WTC11 (cell line): ENCODE results near the gene CLDN5. TPM values are rescaled to one million over a fixed set of nuclear protein-coding genes. Genes with fewer than 3 reads are reported as not detected.

Experiments
- ATAC-seq: fragments of 200-7000 bp; cut with Tn5 transposase; 2 replicates; pipeline ENCODE4 v1.10.0; 2021; ENCODE audit warnings: mild to moderate bottlenecking, moderate library complexity
- CTCF ChIA-PET: fragments of 300-600 bp; sonication (Branson Sonifier 250); formaldehyde crosslinking; loops from one replicate; lab custom pipeline; 2021; ENCODE audit warnings: antibody characterized with exemption; lab: Charles Lee
- POLR2A ChIA-PET: fragments of 350-600 bp; sonication (Branson Sonifier 250); formaldehyde crosslinking; loops from one replicate; lab custom pipeline; 2021; ENCODE audit warnings: antibody characterized with exemption; lab: Charles Lee
- DNase-seq: peaks from one replicate; pipeline ENCODE4 v3.0.0; 2021; ENCODE audit warnings: low spot score
- H3K27ac Mint-ChIP-seq: 2 replicates; pipeline ENCODE4 v1.8.0; 2021; ENCODE audit warnings: mixed read lengths
- H3K27me3 Mint-ChIP-seq: 2 replicates; pipeline ENCODE4 v1.8.0; 2021; ENCODE audit warnings: low read depth, mild to moderate bottlenecking, moderate library complexity, mixed read lengths
- H3K36me3 Mint-ChIP-seq: 2 replicates; pipeline ENCODE4 v1.8.0; 2021; ENCODE audit warnings: mixed read lengths
- H3K4me1 Mint-ChIP-seq: 2 replicates; pipeline ENCODE4 v1.8.0; 2022; ENCODE audit warnings: mixed read lengths
- H3K4me3 Mint-ChIP-seq: 2 replicates; pipeline ENCODE4 v1.8.0; 2021; ENCODE audit warnings: mild to moderate bottlenecking, moderate library complexity, mixed read lengths
- H3K9me3 Mint-ChIP-seq: 2 replicates; pipeline ENCODE4 v1.8.0; 2021; ENCODE audit warnings: mixed read lengths
- FOXJ3 ChIP-seq: sonication (generic); formaldehyde crosslinking; IDR thresholded peaks from 2 replicates; pipeline ENCODE4 v1.9.0; 2021; ENCODE audit warnings: missing genetic modification reagents, mild to moderate bottlenecking, borderline replicate concordance
- KAT7 ChIP-seq: sonication (generic); formaldehyde crosslinking; IDR thresholded peaks from 2 replicates; pipeline ENCODE4 v1.8.1; 2023; ENCODE audit warnings: missing genetic modification reagents, mild to moderate bottlenecking, borderline replicate concordance
- NFE2L1 ChIP-seq: sonication (generic); formaldehyde crosslinking; IDR thresholded peaks from 2 replicates; pipeline ENCODE4 v1.8.1; 2023; ENCODE audit warnings: missing genetic modification reagents
- NFYB ChIP-seq: sonication (generic); formaldehyde crosslinking; conservative IDR thresholded peaks from 2 replicates; pipeline ENCODE4 v1.8.0; 2022; ENCODE audit warnings: low read depth, missing genetic modification reagents
- OVOL2 ChIP-seq: fragments of 250-450 bp; sonication (Bioruptor Pico); IDR thresholded peaks from 2 replicates; pipeline ENCODE4 v1.9.0; 2021; ENCODE audit warnings: mild to moderate bottlenecking, borderline replicate concordance
- RELA ChIP-seq: sonication (generic); formaldehyde crosslinking; IDR thresholded peaks from 2 replicates; pipeline ENCODE4 v1.8.1; 2022; ENCODE audit warnings: missing genetic modification reagents, mild to moderate bottlenecking, borderline replicate concordance
- SMAD3 ChIP-seq: sonication (generic); formaldehyde crosslinking; IDR thresholded peaks from 2 replicates; pipeline ENCODE4 v1.8.0; 2022; ENCODE audit warnings: missing genetic modification reagents, mild to moderate bottlenecking, borderline replicate concordance
- TEAD1 ChIP-seq: sonication (generic); formaldehyde crosslinking; IDR thresholded peaks from 2 replicates; pipeline ENCODE4 v1.8.0; 2022; ENCODE audit warnings: mild to moderate bottlenecking, missing genetic modification reagents
- ZNF232 ChIP-seq: sonication (generic); formaldehyde crosslinking; IDR thresholded peaks from 2 replicates; pipeline ENCODE4 v1.8.0; 2022; ENCODE audit warnings: mild to moderate bottlenecking, missing genetic modification reagents
- ZNF263 ChIP-seq: sonication (generic); formaldehyde crosslinking; IDR thresholded peaks from 2 replicates; pipeline ENCODE4 v1.8.1; 2022; ENCODE audit warnings: low read depth, mild to moderate bottlenecking, moderate library complexity, missing genetic modification reagents
- ZNF317 ChIP-seq: sonication (generic); formaldehyde crosslinking; IDR thresholded peaks from 2 replicates; pipeline ENCODE4 v1.8.1; 2023; ENCODE audit warnings: low read depth, mild to moderate bottlenecking, moderate library complexity, missing genetic modification reagents, borderline replicate concordance
- ZNF416 ChIP-seq: fragments of 250-450 bp; sonication (Bioruptor Pico); IDR thresholded peaks from 2 replicates; pipeline ENCODE4 v1.9.0; 2021; ENCODE audit warnings: mild to moderate bottlenecking, inconsistent platforms
- total RNA-seq: library from RNA; stranded (reverse); gene quantifications from 3 replicates; pipeline ENCODE4 v1.2.3, GENCODE V29; 2021
- TF ChIP-seq, protein P1 (sequence below): fragments of 250-450 bp; sonication (Bioruptor Pico); conservative IDR thresholded peaks from 2 replicates; pipeline ENCODE4 v1.9.0; 2021; ENCODE audit warnings: mild to moderate bottlenecking
- TF ChIP-seq, protein P2 (sequence below): sonication (generic); formaldehyde crosslinking; IDR thresholded peaks from 2 replicates; pipeline ENCODE4 v1.8.1; 2023; ENCODE audit warnings: mild to moderate bottlenecking, missing genetic modification reagents
- TF ChIP-seq, protein P3 (sequence below): sonication (generic); formaldehyde crosslinking; IDR thresholded peaks from 2 replicates; pipeline ENCODE4 v1.8.1; 2022; ENCODE audit warnings: mild to moderate bottlenecking, missing genetic modification reagents, moderate library complexity, borderline replicate concordance
- TF ChIP-seq, protein P4 (sequence below): sonication (generic); formaldehyde crosslinking; conservative IDR thresholded peaks from 2 replicates; pipeline ENCODE4 v1.8.1; 2022; ENCODE audit warnings: mild to moderate bottlenecking, missing genetic modification reagents
- TF ChIP-seq, protein P5 (sequence below): sonication (generic); formaldehyde crosslinking; IDR thresholded peaks from 2 replicates; pipeline ENCODE4 v1.8.1; 2023; ENCODE audit warnings: mild to moderate bottlenecking, moderate library complexity, missing genetic modification reagents
- TF ChIP-seq, protein P6 (sequence below): sonication (generic); formaldehyde crosslinking; IDR thresholded peaks from 2 replicates; pipeline ENCODE4 v1.8.0; 2023; ENCODE audit warnings: missing genetic modification reagents
- TF ChIP-seq, protein P7 (sequence below): sonication (generic); formaldehyde crosslinking; IDR thresholded peaks from 2 replicates; pipeline ENCODE4 v1.8.1; 2023; ENCODE audit warnings: mild to moderate bottlenecking, missing genetic modification reagents, moderate library complexity
- TF ChIP-seq, protein P8 (sequence below): sonication (generic); formaldehyde crosslinking; IDR thresholded peaks from 2 replicates; pipeline ENCODE4 v1.8.1; 2023; ENCODE audit warnings: mild to moderate bottlenecking, missing genetic modification reagents, moderate library complexity
- TF ChIP-seq, protein P9 (sequence below): fragments of 250-450 bp; sonication (Bioruptor Pico); IDR thresholded peaks from 2 replicates; pipeline ENCODE4 v2.1.2; 2022; ENCODE audit warnings: mild to moderate bottlenecking, moderate library complexity

Gene CLDN5
- total RNA-seq, 1 experiment from 2014 or later = 1.0 TPM

DNA sequence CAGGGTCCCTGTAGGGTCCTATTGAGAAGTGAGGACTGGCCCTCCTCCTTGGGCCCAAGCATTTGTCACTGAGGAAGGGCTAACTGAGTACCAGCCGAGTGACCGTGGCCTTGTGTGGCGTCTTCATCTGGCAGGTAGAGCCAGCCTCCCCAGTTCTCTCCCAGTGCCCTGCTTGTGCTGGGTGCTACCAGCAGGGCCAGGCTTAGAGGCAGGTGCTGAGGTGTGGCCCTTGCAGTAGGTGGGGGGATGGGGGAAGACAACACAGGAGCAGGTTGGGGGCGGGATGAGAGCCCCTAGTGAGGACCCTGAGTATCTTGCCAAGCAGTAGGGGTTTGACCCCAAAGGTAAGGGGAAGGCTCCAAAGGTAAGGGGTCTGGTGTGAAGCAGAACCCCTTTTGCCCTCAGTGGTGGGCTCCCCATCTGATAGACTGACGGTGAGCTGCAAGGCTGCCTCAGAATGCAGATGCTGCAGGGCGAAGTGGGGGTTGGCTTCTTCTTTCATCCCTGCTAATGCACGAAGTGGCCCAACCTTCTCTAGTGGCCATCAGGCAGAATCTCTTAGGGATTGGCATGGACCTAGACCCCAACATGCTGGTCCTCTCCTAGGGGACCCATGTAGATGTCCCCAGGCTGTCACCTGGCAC, 24.9 kb downstream of the CLDN5 start (continued):
- TF ChIP-seq, protein P1, sequence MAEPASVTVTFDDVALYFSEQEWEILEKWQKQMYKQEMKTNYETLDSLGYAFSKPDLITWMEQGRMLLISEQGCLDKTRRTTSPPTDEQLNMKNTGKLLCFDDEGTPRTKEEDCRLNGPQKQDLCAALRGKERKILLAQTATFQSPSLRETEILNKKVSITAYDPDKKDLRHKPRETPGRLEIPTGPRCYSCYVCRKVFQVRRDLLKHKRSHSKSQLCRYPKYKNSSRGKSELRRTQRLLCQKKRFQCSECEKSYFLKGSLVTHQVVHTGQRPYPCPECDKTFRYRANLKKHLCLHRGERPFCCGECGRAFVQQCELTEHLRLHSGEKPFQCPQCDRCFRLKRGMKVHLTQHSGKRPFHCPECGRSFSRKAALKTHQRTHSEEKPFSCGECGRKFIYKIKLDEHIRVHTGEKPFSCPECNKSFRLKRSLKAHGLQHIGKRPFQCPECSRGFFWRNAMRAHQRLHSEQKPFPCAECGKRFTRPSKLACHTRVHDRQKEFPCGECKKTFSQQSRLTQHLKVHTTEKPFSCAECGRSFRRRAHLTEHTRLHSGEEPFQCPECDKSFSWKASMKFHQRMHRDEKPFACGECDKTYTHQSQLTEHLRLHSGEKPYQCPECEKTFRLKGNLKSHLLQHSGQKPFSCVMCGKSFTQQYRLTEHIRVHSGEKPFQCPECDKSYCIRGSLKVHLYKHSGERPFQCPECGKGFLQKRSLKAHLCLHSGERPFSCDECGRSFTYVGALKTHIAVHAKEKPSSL (CRISPR knock-in tag) = no peak
- TF ChIP-seq FOXJ3 = no peak
- TF ChIP-seq, protein P2, sequence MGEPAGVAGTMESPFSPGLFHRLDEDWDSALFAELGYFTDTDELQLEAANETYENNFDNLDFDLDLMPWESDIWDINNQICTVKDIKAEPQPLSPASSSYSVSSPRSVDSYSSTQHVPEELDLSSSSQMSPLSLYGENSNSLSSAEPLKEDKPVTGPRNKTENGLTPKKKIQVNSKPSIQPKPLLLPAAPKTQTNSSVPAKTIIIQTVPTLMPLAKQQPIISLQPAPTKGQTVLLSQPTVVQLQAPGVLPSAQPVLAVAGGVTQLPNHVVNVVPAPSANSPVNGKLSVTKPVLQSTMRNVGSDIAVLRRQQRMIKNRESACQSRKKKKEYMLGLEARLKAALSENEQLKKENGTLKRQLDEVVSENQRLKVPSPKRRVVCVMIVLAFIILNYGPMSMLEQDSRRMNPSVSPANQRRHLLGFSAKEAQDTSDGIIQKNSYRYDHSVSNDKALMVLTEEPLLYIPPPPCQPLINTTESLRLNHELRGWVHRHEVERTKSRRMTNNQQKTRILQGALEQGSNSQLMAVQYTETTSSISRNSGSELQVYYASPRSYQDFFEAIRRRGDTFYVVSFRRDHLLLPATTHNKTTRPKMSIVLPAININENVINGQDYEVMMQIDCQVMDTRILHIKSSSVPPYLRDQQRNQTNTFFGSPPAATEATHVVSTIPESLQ = no peak
- TF ChIP-seq, protein P3, sequence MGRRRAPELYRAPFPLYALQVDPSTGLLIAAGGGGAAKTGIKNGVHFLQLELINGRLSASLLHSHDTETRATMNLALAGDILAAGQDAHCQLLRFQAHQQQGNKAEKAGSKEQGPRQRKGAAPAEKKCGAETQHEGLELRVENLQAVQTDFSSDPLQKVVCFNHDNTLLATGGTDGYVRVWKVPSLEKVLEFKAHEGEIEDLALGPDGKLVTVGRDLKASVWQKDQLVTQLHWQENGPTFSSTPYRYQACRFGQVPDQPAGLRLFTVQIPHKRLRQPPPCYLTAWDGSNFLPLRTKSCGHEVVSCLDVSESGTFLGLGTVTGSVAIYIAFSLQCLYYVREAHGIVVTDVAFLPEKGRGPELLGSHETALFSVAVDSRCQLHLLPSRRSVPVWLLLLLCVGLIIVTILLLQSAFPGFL = no peak

DNA sequence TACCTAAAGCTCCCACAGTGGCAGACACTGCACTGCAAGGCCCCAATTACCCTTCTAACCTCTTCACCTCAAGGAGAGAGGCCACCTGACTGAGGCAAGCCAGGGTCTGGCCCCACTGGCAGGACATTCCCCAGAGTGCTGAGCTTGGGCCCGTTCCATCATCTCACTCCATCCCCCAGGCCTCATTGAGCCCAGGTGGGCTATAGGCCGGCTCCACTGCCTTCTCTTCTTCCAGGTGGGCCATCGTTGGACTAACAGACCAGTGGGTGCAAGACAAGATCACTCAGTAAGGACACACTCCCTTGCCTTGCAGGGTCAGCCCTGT, 25.4 kb downstream of the CLDN5 start:
- peaks cover 23% of the 10 kb centered on the region for H3K36me3 Mint-ChIP-seq
- ChIA-PET POLR2A (no interaction called here), CTCF (interaction anchor here (1.8 kb wide), 1 partner anchor 131 kb away, joined by 4 read pairs; no protein-coding TSS in a partner anchor)
- no peaks in the 10 kb centered on the region for H3K27me3 Mint-ChIP-seq
- H3K4me1 Mint-ChIP-seq = peaks cover 5% of the 10 kb centered on the region; the same call in 1 of the 2 replicates
- H3K27ac Mint-ChIP-seq = no peak overlapping the region
- no peaks in the 10 kb centered on the region for H3K9me3 Mint-ChIP-seq
- DNase-seq (no peak), ATAC-seq (no peak)
- TF ChIP-seq, protein P4, sequence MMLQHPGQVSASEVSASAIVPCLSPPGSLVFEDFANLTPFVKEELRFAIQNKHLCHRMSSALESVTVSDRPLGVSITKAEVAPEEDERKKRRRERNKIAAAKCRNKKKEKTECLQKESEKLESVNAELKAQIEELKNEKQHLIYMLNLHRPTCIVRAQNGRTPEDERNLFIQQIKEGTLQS (CRISPR knock-in tag) = no peak
- TF ChIP-seq, protein P5, sequence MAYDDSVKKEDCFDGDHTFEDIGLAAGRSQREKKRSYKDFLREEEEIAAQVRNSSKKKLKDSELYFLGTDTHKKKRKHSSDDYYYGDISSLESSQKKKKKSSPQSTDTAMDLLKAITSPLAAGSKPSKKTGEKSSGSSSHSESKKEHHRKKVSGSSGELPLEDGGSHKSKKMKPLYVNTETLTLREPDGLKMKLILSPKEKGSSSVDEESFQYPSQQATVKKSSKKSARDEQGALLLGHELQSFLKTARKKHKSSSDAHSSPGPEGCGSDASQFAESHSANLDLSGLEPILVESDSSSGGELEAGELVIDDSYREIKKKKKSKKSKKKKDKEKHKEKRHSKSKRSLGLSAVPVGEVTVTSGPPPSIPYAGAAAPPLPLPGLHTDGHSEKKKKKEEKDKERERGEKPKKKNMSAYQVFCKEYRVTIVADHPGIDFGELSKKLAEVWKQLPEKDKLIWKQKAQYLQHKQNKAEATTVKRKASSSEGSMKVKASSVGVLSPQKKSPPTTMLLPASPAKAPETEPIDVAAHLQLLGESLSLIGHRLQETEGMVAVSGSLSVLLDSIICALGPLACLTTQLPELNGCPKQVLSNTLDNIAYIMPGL (CRISPR knock-in tag) = no peak
- TF ChIP-seq, protein P6, sequence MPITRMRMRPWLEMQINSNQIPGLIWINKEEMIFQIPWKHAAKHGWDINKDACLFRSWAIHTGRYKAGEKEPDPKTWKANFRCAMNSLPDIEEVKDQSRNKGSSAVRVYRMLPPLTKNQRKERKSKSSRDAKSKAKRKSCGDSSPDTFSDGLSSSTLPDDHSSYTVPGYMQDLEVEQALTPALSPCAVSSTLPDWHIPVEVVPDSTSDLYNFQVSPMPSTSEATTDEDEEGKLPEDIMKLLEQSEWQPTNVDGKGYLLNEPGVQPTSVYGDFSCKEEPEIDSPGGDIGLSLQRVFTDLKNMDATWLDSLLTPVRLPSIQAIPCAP = no peak
- TF ChIP-seq ZNF263 (CRISPR knock-in tag) = no peak
- TF ChIP-seq, protein P7, sequence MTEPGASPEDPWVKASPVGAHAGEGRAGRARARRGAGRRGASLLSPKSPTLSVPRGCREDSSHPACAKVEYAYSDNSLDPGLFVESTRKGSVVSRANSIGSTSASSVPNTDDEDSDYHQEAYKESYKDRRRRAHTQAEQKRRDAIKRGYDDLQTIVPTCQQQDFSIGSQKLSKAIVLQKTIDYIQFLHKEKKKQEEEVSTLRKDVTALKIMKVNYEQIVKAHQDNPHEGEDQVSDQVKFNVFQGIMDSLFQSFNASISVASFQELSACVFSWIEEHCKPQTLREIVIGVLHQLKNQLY (CRISPR knock-in tag) = no peak
- TF ChIP-seq ZNF317 (CRISPR knock-in tag) = no peak
- TF ChIP-seq, protein P8, sequence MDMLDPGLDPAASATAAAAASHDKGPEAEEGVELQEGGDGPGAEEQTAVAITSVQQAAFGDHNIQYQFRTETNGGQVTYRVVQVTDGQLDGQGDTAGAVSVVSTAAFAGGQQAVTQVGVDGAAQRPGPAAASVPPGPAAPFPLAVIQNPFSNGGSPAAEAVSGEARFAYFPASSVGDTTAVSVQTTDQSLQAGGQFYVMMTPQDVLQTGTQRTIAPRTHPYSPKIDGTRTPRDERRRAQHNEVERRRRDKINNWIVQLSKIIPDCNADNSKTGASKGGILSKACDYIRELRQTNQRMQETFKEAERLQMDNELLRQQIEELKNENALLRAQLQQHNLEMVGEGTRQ (CRISPR knock-in tag) = no peak
- TF ChIP-seq RELA (CRISPR knock-in tag) = no peak
- no peak for TF ChIP-seq ZNF232 (CRISPR knock-in tag)
- TF ChIP-seq NFYB = no peak
- TF ChIP-seq SMAD3 (CRISPR knock-in tag) = no peak
- no peak for TF ChIP-seq OVOL2 (CRISPR knock-in tag)
- TF ChIP-seq, protein P9, sequence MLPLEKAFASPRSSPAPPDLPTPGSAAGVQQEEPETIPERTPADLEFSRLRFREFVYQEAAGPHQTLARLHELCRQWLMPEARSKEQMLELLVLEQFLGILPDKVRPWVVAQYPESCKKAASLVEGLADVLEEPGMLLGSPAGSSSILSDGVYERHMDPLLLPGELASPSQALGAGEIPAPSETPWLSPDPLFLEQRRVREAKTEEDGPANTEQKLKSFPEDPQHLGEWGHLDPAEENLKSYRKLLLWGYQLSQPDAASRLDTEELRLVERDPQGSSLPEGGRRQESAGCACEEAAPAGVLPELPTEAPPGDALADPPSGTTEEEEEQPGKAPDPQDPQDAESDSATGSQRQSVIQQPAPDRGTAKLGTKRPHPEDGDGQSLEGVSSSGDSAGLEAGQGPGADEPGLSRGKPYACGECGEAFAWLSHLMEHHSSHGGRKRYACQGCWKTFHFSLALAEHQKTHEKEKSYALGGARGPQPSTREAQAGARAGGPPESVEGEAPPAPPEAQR (CRISPR knock-in tag) = no peak
- TF ChIP-seq KAT7 = no peak
- no peak for TF ChIP-seq ZNF416 (CRISPR knock-in tag)
- no peak for TF ChIP-seq TEAD1
- no peak for TF ChIP-seq NFE2L1 (CRISPR knock-in tag)
- H3K4me3 Mint-ChIP-seq = no peak overlapping the region
